ENCODE results near the gene INPP4B. TPM values are rescaled to one million over a fixed set of nuclear protein-coding genes. Genes with fewer than 3 reads are reported as not detected.

The INPP4B gene
- total RNA-seq, 1 experiment from 2014 or later, result 28.3 TPM

- in situ Hi-C loops (cut with HindIII; ENCODE audit: low pct_unique_long_range_greater_than_20kb, low sequenced_read_pairs), result no loop called here
- no peak for DNase-seq (ENCODE audit: low read depth)
Measured at GRCh38 chr4:142284402-142285221, 561.5 kb downstream of the INPP4B start.

- no peak for DNase-seq (ENCODE audit: low read depth)
- in situ Hi-C loops (cut with HindIII; ENCODE audit: low pct_unique_long_range_greater_than_20kb, low sequenced_read_pairs), result no loop called here
Measured at GRCh38 chr4:142282870-142283431, 563.1 kb downstream of the INPP4B start.

GRCh38 chr4:142281999-142282398 lies 564.1 kb downstream of the INPP4B start:
- in situ Hi-C loops (cut with HindIII; ENCODE audit: low pct_unique_long_range_greater_than_20kb, low sequenced_read_pairs), result no loop called here
- no peak for DNase-seq (ENCODE audit: low read depth)

- DNase-seq (ENCODE audit: low read depth), result no peak
- in situ Hi-C loops (cut with HindIII; ENCODE audit: low pct_unique_long_range_greater_than_20kb, low sequenced_read_pairs), result no loop called here
Measured at GRCh38 chr4:142278663-142279062, 567.4 kb downstream of the INPP4B start.

GRCh38 chr4:142278171-142278570 lies 567.9 kb downstream of the INPP4B start:
- in situ Hi-C loops (cut with HindIII; ENCODE audit: low pct_unique_long_range_greater_than_20kb, low sequenced_read_pairs), result no loop called here

GRCh38 chr4:142274137-142274536 lies 572.0 kb downstream of the INPP4B start:
- no peak for DNase-seq (ENCODE audit: low read depth)
- in situ Hi-C loops (cut with HindIII; ENCODE audit: low pct_unique_long_range_greater_than_20kb, low sequenced_read_pairs), result no loop called here

More at GRCh38 chr4:142278171-142278570, 567.9 kb downstream of the INPP4B start:
- DNase-seq (ENCODE audit: low read depth), result no peak

GRCh38 chr4:142272452-142272851 lies 573.6 kb downstream of the INPP4B start:
- in situ Hi-C loops (cut with HindIII; ENCODE audit: low pct_unique_long_range_greater_than_20kb, low sequenced_read_pairs), result no loop called here
- DNase-seq (ENCODE audit: low read depth), result no peak

GRCh38 chr4:142271832-142272231 lies 574.3 kb downstream of the INPP4B start:
- DNase-seq (ENCODE audit: low read depth), result no peak
- in situ Hi-C loops (cut with HindIII; ENCODE audit: low pct_unique_long_range_greater_than_20kb, low sequenced_read_pairs), result no loop called here

GRCh38 chr4:142267101-142267500 lies 579.0 kb downstream of the INPP4B start:
- in situ Hi-C loops (cut with HindIII; ENCODE audit: low pct_unique_long_range_greater_than_20kb, low sequenced_read_pairs), result no loop called here
- DNase-seq (ENCODE audit: low read depth), result no peak

GRCh38 chr4:142265946-142266345 lies 580.2 kb downstream of the INPP4B start:
- no peak for DNase-seq (ENCODE audit: low read depth)

GRCh38 chr4:142265536-142265935 lies 580.6 kb downstream of the INPP4B start:
- DNase-seq (ENCODE audit: low read depth), result no peak
- in situ Hi-C loops (cut with HindIII; ENCODE audit: low pct_unique_long_range_greater_than_20kb, low sequenced_read_pairs), result no loop called here

More at GRCh38 chr4:142265946-142266345, 580.2 kb downstream of the INPP4B start:
- in situ Hi-C loops (cut with HindIII; ENCODE audit: low pct_unique_long_range_greater_than_20kb, low sequenced_read_pairs), result no loop called here

GRCh38 chr4:142264961-142265360 lies 581.1 kb downstream of the INPP4B start:
- in situ Hi-C loops (cut with HindIII; ENCODE audit: low pct_unique_long_range_greater_than_20kb, low sequenced_read_pairs), result no loop called here
- no peak for DNase-seq (ENCODE audit: low read depth)

- in situ Hi-C loops (cut with HindIII; ENCODE audit: low pct_unique_long_range_greater_than_20kb, low sequenced_read_pairs), result no loop called here
Measured at GRCh38 chr4:142262956-142263355, 583.1 kb downstream of the INPP4B start.

GRCh38 chr4:142248946-142249345 lies 597.2 kb downstream of the INPP4B start:
- in situ Hi-C loops (cut with HindIII; ENCODE audit: low pct_unique_long_range_greater_than_20kb, low sequenced_read_pairs), result no loop called here
- no peak for DNase-seq (ENCODE audit: low read depth)

More at GRCh38 chr4:142262956-142263355, 583.1 kb downstream of the INPP4B start:
- no peak for DNase-seq (ENCODE audit: low read depth)

- in situ Hi-C loops (cut with HindIII; ENCODE audit: low pct_unique_long_range_greater_than_20kb, low sequenced_read_pairs), result no loop called here
- no peak for DNase-seq (ENCODE audit: low read depth)
Measured at GRCh38 chr4:142243255-142243654, 602.8 kb downstream of the INPP4B start.

GRCh38 chr4:142242156-142242555 lies 603.9 kb downstream of the INPP4B start:
- in situ Hi-C loops (cut with HindIII; ENCODE audit: low pct_unique_long_range_greater_than_20kb, low sequenced_read_pairs), result no loop called here
- no peak for DNase-seq (ENCODE audit: low read depth)

- in situ Hi-C loops (cut with HindIII; ENCODE audit: low pct_unique_long_range_greater_than_20kb, low sequenced_read_pairs), result no loop called here
- no peak for DNase-seq (ENCODE audit: low read depth)
Measured at GRCh38 chr4:142238589-142238988, 607.5 kb downstream of the INPP4B start.

- in situ Hi-C loops (cut with HindIII; ENCODE audit: low pct_unique_long_range_greater_than_20kb, low sequenced_read_pairs), result no loop called here
- DNase-seq (ENCODE audit: low read depth), result no peak
Measured at GRCh38 chr4:142236268-142236667, 609.8 kb downstream of the INPP4B start.

GRCh38 chr4:142231787-142232186 lies 614.3 kb downstream of the INPP4B start:
- no peak for DNase-seq (ENCODE audit: low read depth)
- in situ Hi-C loops (cut with HindIII; ENCODE audit: low pct_unique_long_range_greater_than_20kb, low sequenced_read_pairs), result no loop called here

GRCh38 chr4:142230991-142231390 lies 615.1 kb downstream of the INPP4B start:
- DNase-seq (ENCODE audit: low read depth), result no peak
- in situ Hi-C loops (cut with HindIII; ENCODE audit: low pct_unique_long_range_greater_than_20kb, low sequenced_read_pairs), result no loop called here

Measured in Caki2 (cell line).